ENCODE results near the gene HINT3. TPM values are rescaled to one million over a fixed set of nuclear protein-coding genes. Genes with fewer than 3 reads are reported as not detected.
A peak's percentile ranks its signal among the peaks of the same experiment; 100 is the strongest.
"Not testable (repeated sequence)": the region's sequence is repeated elsewhere in the genome, so short reads cannot be mapped to it uniquely, and the experiment has no call there.

The HINT3 gene
- polyA plus RNA-seq (ENCODE audit: insufficient read length in 4 of 4), result 10 to 100 TPM; 31.8 to 36.8 (median 36.5) TPM

- peak; percentile 95 to 97 (median 96) for DNase-seq (ENCODE audit: low read depth in 4 of 4, low spot score in 3 of 4)
Measured at GRCh38 chr6:125956506-125957390, at the start of gene HINT3. Gene HINT3, plus strand, starts transcription at chr6:125956770. Its CDS starts 208 bp downstream, at chr6:125956978.

GRCh38 chr6:125910527-125910926 lies 46.0 kb upstream of the HINT3 start:
- DNase-seq (ENCODE audit: low read depth in 4 of 4, low spot score in 3 of 4), result no peak

- not testable (repeated sequence) for DNase-seq (ENCODE audit: low read depth in 4 of 4, low spot score in 3 of 4)
Measured at GRCh38 chr6:125911051-125911451, 45.5 kb upstream of the HINT3 start.

- not testable (repeated sequence) for DNase-seq (ENCODE audit: low read depth in 4 of 4, low spot score in 3 of 4)
Measured at GRCh38 chr6:125912430-125912829, 44.1 kb upstream of the HINT3 start.

GRCh38 chr6:125913145-125913544 lies 43.4 kb upstream of the HINT3 start:
- no peak for DNase-seq (ENCODE audit: low read depth in 4 of 4, low spot score in 3 of 4)

GRCh38 chr6:125913864-125914351 lies 42.7 kb upstream of the HINT3 start:
- no peak for DNase-seq (ENCODE audit: low read depth in 4 of 4, low spot score in 3 of 4)

- DNase-seq (ENCODE audit: low read depth in 4 of 4, low spot score in 3 of 4), result no peak
Measured at GRCh38 chr6:125918230-125918629, 38.3 kb upstream of the HINT3 start.

GRCh38 chr6:125918681-125919566 lies 37.6 kb upstream of the HINT3 start:
- DNase-seq (ENCODE audit: low read depth in 4 of 4, low spot score in 3 of 4), result peak in 3 of 4 donors; percentile 36 to 71 (median 67)

- no peak for DNase-seq (ENCODE audit: low read depth in 4 of 4, low spot score in 3 of 4)
Measured at GRCh38 chr6:125919618-125920017, 37.0 kb upstream of the HINT3 start.

GRCh38 chr6:125922322-125922860 lies 34.2 kb upstream of the HINT3 start:
- DNase-seq (ENCODE audit: low read depth in 4 of 4, low spot score in 3 of 4), result no peak

GRCh38 chr6:125923366-125923877 lies 33.1 kb upstream of the HINT3 start:
- no peak for DNase-seq (ENCODE audit: low read depth in 4 of 4, low spot score in 3 of 4)

GRCh38 chr6:125924169-125924568 lies 32.4 kb upstream of the HINT3 start:
- DNase-seq (ENCODE audit: low read depth in 4 of 4, low spot score in 3 of 4), result no peak

- no peak for DNase-seq (ENCODE audit: low read depth in 4 of 4, low spot score in 3 of 4)
Measured at GRCh38 chr6:125924697-125925358, 31.7 kb upstream of the HINT3 start.

- DNase-seq (ENCODE audit: low read depth in 4 of 4, low spot score in 3 of 4), result no peak
Measured at GRCh38 chr6:125926711-125927110, 29.9 kb upstream of the HINT3 start.

- no peak for DNase-seq (ENCODE audit: low read depth in 4 of 4, low spot score in 3 of 4)
Measured at GRCh38 chr6:125927761-125928160, 28.8 kb upstream of the HINT3 start.

GRCh38 chr6:125930765-125931418 lies 25.7 kb upstream of the HINT3 start:
- DNase-seq (ENCODE audit: low read depth in 4 of 4, low spot score in 3 of 4), result no peak

GRCh38 chr6:125931733-125932450 lies 24.7 kb upstream of the HINT3 start:
- no peak for DNase-seq (ENCODE audit: low read depth in 4 of 4, low spot score in 3 of 4)

GRCh38 chr6:125932451-125932795 lies 24.1 kb upstream of the HINT3 start:
- DNase-seq (ENCODE audit: low read depth in 4 of 4, low spot score in 3 of 4), result no peak

- not testable (repeated sequence) for DNase-seq (ENCODE audit: low read depth in 4 of 4, low spot score in 3 of 4)
Measured at GRCh38 chr6:125935520-125935919, 21.1 kb upstream of the HINT3 start.
